Right cardiac atrium (tissue), 5 donors: ENCODE measurements around the gene TMEFF2. TPM values are rescaled to one million over a fixed set of nuclear protein-coding genes. Genes with fewer than 3 reads are reported as not detected.
A peak's percentile ranks its signal among the peaks of the same experiment; 100 is the strongest.
"Not testable (repeated sequence)": the region's sequence is repeated elsewhere in the genome, so short reads cannot be mapped to it uniquely, and the experiment has no call there.

Experiments used
- ATAC-seq, 2 donors: fragments of 200-7000 bp; cut with Tn5 transposase; one replicate each; pipeline versions ENCODE4 v1.8.0 to v1.9.1; 2020; ENCODE audit warnings: moderate library complexity in 2 of 2, mild to moderate bottlenecking in 1 of 2
- DNase-seq, 3 donors: peaks; one replicate each; pipeline ENCODE4 v3.0.0-alpha.2; 2020
- H3K27ac ChIP-seq: one replicate; pipeline ENCODE4 v1.5.1; 2013; ENCODE audit warnings: mild to moderate bottlenecking, low read length, control low read depth, moderate library complexity
- H3K27me3 ChIP-seq: one replicate; pipeline ENCODE4 v1.6.1; 2013; ENCODE audit not compliant: control insufficient read depth, insufficient read depth
- H3K4me1 ChIP-seq: one replicate; pipeline ENCODE4 v1.6.1; 2013; ENCODE audit warnings: low read length; ENCODE audit not compliant: control insufficient read depth, insufficient read depth
- H3K4me3 ChIP-seq: one replicate; pipeline ENCODE4 v1.5.1; 2013; ENCODE audit warnings: low read length, control low read depth
- H3K9me3 ChIP-seq: one replicate; pipeline ENCODE4 v1.6.1; 2013; ENCODE audit warnings: low read length; ENCODE audit not compliant: control insufficient read depth
- WGBS: extraction: QIAGEN DNeasy Blood & Tissue Kit; methylation state at CpG from one replicate; pipeline ENCODE4 v1.1.7; 2013; 5-methylcytosine and 5-hydroxymethylcytosine counted together
- intact Hi-C, 4 donors: fragments of 100-400 bp; cut with DNase I; formaldehyde crosslinking; loops; one replicate each; pipeline versions ENCODE4 v1.11.0 to v1.14.0; 2022 to 2023
- polyA plus RNA-seq: library from polyadenylated mRNA; stranded (reverse); fragments of 200-250 nt; gene quantifications from one replicate; pipeline ENCODE4 v1.2.3, GENCODE V29; 2013
- total RNA-seq, 4 donors: library from RNA; stranded (reverse); fragmentation: NEBNext Ultra II Directional; extraction: Animal tissue kit (Norgen Biotek cat#: 25700); gene quantifications; one replicate each; pipeline ENCODE4 v1.2.1, GENCODE V29; 2021
- donor health status: healthy with polysubstance abuse.
- donor health status: DM: no; HTN: yes; CAD: no.
- donor health status: DM: no; HTN: no; CAD: no.
- donor health status: DM: no; HTN: yes; CAD: no; lungs with severe emphysema.
- donor health status: DM: yes; HTN: yes; CAD: no.

Gene TMEFF2
- total and polyA plus RNA-seq, 5 donors = 0.14 to 3.3 (median 1.3) TPM

GRCh38 chr2:192126912-192127311 lies 67.8 kb downstream of the TMEFF2 start:
- ATAC-seq (no peak), DNase-seq (no peak)
- H3K9me3 ChIP-seq = no peaks in the 10 kb centered on the region
- intact Hi-C loops = no loop called here
- no peak overlapping the region for H3K27ac ChIP-seq
- H3K4me3 ChIP-seq = no peak overlapping the region
- no peaks in the 10 kb centered on the region for H3K4me1 ChIP-seq
- no peaks in the 10 kb centered on the region for H3K27me3 ChIP-seq

GRCh38 chr2:192126426-192126825 lies 68.3 kb downstream of the TMEFF2 start:
- Histone ChIP-seq H3K27ac (no peak overlapping the region), H3K4me3 (no peak overlapping the region), H3K4me1 (no peaks in the 10 kb centered on the region), H3K9me3 (no peaks in the 10 kb centered on the region), H3K27me3 (no peaks in the 10 kb centered on the region)
- DNase-seq (no peak), ATAC-seq (no peak)
- intact Hi-C loops = no loop called here
- WGBS = 0% methylated on average over 1 of the region's 1 CpG

GRCh38 chr2:192124571-192124970 lies 70.2 kb downstream of the TMEFF2 start:
- intact Hi-C loops = no loop called here
- H3K27ac ChIP-seq = no peak overlapping the region
- ATAC-seq (no peak), DNase-seq (no peak)
- 95% methylated on average over 1 of the region's 1 CpG for WGBS
- H3K27me3 ChIP-seq = no peaks in the 10 kb centered on the region
- no peaks in the 10 kb centered on the region for H3K9me3 ChIP-seq
- H3K4me3 ChIP-seq = no peak overlapping the region
- no peaks in the 10 kb centered on the region for H3K4me1 ChIP-seq

- DNase-seq = peak in 1 of 3 donors; percentile 28
- H3K27me3 ChIP-seq = no peaks in the 10 kb centered on the region
- intact Hi-C loops = no loop called here
- H3K4me3 ChIP-seq = no peak overlapping the region
- peak; percentile 50 to 89 for ATAC-seq
- H3K9me3 ChIP-seq = no peaks in the 10 kb centered on the region
- no peak overlapping the region for H3K27ac ChIP-seq
- H3K4me1 ChIP-seq = no peaks in the 10 kb centered on the region
Observed at GRCh38 chr2:192123847-192124246, 70.9 kb downstream of the TMEFF2 start.

GRCh38 chr2:192122946-192123345 lies 71.8 kb downstream of the TMEFF2 start:
- ATAC-seq (no peak), DNase-seq (no peak)
- Histone ChIP-seq H3K4me1 (no peaks in the 10 kb centered on the region), H3K9me3 (no peaks in the 10 kb centered on the region), H3K4me3 (no peak overlapping the region), H3K27me3 (no peaks in the 10 kb centered on the region), H3K27ac (no peak overlapping the region)
- intact Hi-C loops = no loop called here

GRCh38 chr2:192122141-192122540 lies 72.6 kb downstream of the TMEFF2 start:
- no peak for ATAC-seq

GRCh38 chr2:192119536-192119935 lies 75.2 kb downstream of the TMEFF2 start:
- no peak for DNase-seq
- H3K4me3 ChIP-seq = no peak overlapping the region
- intact Hi-C loops = no loop called here

More at GRCh38 chr2:192122141-192122540, 72.6 kb downstream of the TMEFF2 start:
- no peaks in the 10 kb centered on the region for H3K4me1 ChIP-seq
- no peaks in the 10 kb centered on the region for H3K9me3 ChIP-seq
- DNase-seq = no peak
- no peaks in the 10 kb centered on the region for H3K27me3 ChIP-seq
- intact Hi-C loops = no loop called here
- H3K4me3 ChIP-seq = no peak overlapping the region
- WGBS = 29% methylated on average over 1 of the region's 1 CpG
- no peak overlapping the region for H3K27ac ChIP-seq

GRCh38 chr2:192117705-192118104 lies 77.0 kb downstream of the TMEFF2 start:
- DNase-seq (no peak), ATAC-seq (no peak)
- Histone ChIP-seq H3K27me3 (no peaks in the 10 kb centered on the region), H3K4me3 (no peak overlapping the region), H3K9me3 (no peaks in the 10 kb centered on the region), H3K4me1 (no peaks in the 10 kb centered on the region), H3K27ac (no peak overlapping the region)
- intact Hi-C loops = no loop called here
- WGBS = 49% methylated on average over 2 of the region's 2 CpGs

More at GRCh38 chr2:192119536-192119935, 75.2 kb downstream of the TMEFF2 start:
- H3K4me1 ChIP-seq = no peaks in the 10 kb centered on the region
- WGBS = 80% methylated on average over 1 of the region's 1 CpG
- no peaks in the 10 kb centered on the region for H3K27me3 ChIP-seq
- no peak for ATAC-seq
- no peak overlapping the region for H3K27ac ChIP-seq
- no peaks in the 10 kb centered on the region for H3K9me3 ChIP-seq

GRCh38 chr2:192111536-192111935 lies 83.2 kb downstream of the TMEFF2 start:
- DNase-seq, H3K4me3 ChIP-seq, H3K27me3 ChIP-seq, intact Hi-C loops, H3K27ac ChIP-seq, H3K4me1 ChIP-seq, ATAC-seq, H3K9me3 ChIP-seq: not testable (repeated sequence)
- WGBS = 74% methylated on average over 2 of the region's 2 CpGs

GRCh38 chr2:192099742-192100141 lies 95.0 kb downstream of the TMEFF2 start:
- ATAC-seq (no peak), DNase-seq (no peak)
- H3K9me3 ChIP-seq = no peaks in the 10 kb centered on the region
- H3K4me3 ChIP-seq = no peak overlapping the region
- no peak overlapping the region for H3K27ac ChIP-seq
- no peaks in the 10 kb centered on the region for H3K4me1 ChIP-seq
- intact Hi-C loops = no loop called here
- H3K27me3 ChIP-seq = no peaks in the 10 kb centered on the region

GRCh38 chr2:192098814-192099491 lies 95.8 kb downstream of the TMEFF2 start:
- intact Hi-C loops = no loop called here
- no peak overlapping the region for H3K27ac ChIP-seq
- no peaks in the 10 kb centered on the region for H3K27me3 ChIP-seq
- 93% methylated on average over 2 of the region's 2 CpGs for whole genome bisulfite sequencing
- H3K4me3 ChIP-seq = no peak overlapping the region
- no peaks in the 10 kb centered on the region for H3K9me3 ChIP-seq
- ATAC-seq (no peak), DNase-seq (no peak)
- H3K4me1 ChIP-seq = no peaks in the 10 kb centered on the region

GRCh38 chr2:192091476-192091875 lies 103.3 kb downstream of the TMEFF2 start:
- intact Hi-C loops = no loop called here
- 41% methylated on average over 1 of the region's 1 CpG for WGBS

More at GRCh38 chr2:192091476-192091875, 103.3 kb downstream of the TMEFF2 start:
- Histone ChIP-seq H3K4me1 (no peaks in the 10 kb centered on the region), H3K27me3 (no peaks in the 10 kb centered on the region), H3K9me3 (no peaks in the 10 kb centered on the region), H3K27ac (no peak overlapping the region), H3K4me3 (no peak overlapping the region)
- no peak for ATAC-seq
- DNase-seq = no peak
